K562 (cell line): ENCODE data around the gene MGP. TPM values are rescaled to one million over a fixed set of nuclear protein-coding genes. Genes with fewer than 3 reads are reported as not detected.

ENCODE experiments used
- ARHGAP35 ChIP-seq: fragments of 450-650 bp; IDR thresholded peaks from 2 replicates; pipeline ENCODE4 v1.6.1; 2018; ENCODE audit not compliant: partially characterized antibody
- CHCHD3 ChIP-seq: fragments of 250-450 bp; sonication (Bioruptor Pico); IDR thresholded peaks from 2 replicates; pipeline ENCODE4 v2.1.2; 2022; ENCODE audit warnings: mild to moderate bottlenecking
- CREB3L1 ChIP-seq: fragments of 450-650 bp; IDR thresholded peaks from 2 replicates; pipeline ENCODE4 v1.6.1; 2014; ENCODE audit warnings: low read depth, mild to moderate bottlenecking, moderate library complexity, borderline replicate concordance
- ELF4 ChIP-seq: fragments of 450-650 bp; formaldehyde crosslinking; IDR thresholded peaks from 2 replicates; pipeline ENCODE4 v1.4.0; 2022; ENCODE audit warnings: missing genetic modification characterization
- FOXA1 ChIP-seq: fragments of 450-650 bp; IDR thresholded peaks from 2 replicates; pipeline ENCODE4 v1.6.1; 2016; ENCODE audit warnings: mild to moderate bottlenecking, borderline replicate concordance
- FUS ChIP-seq: fragments of 200-400 bp; formaldehyde crosslinking; optimal IDR thresholded peaks from 2 replicates; pipeline ENCODE3; 2017; ENCODE audit warnings: low read depth, low read length
- GTF2E2 ChIP-seq: fragments of 200-800 bp; sonication (Bioruptor generic); IDR thresholded peaks from 2 replicates; pipeline ENCODE4 v1.6.1; 2016; ENCODE audit warnings: missing genetic modification characterization, missing compliant biosample characterization
- GTF3C2 ChIP-seq: IDR thresholded peaks from 3 replicates; pipeline ENCODE4 v1.6.1; 2011; ENCODE audit warnings: borderline replicate concordance, mild to moderate bottlenecking, moderate library complexity; ENCODE audit not compliant: insufficient read length; ENCODE audit errors: extremely low read depth
- HBP1 ChIP-seq: fragments of 450-650 bp; formaldehyde crosslinking; IDR thresholded peaks from 2 replicates; pipeline ENCODE4 v1.4.0; 2022; ENCODE audit warnings: missing genetic modification characterization
- HDAC6 ChIP-seq: IDR thresholded peaks from 2 replicates; pipeline ENCODE4 v1.6.1; 2012; ENCODE audit warnings: low read depth, mild to moderate bottlenecking, control low read depth, inconsistent platforms, low read length, moderate library complexity
- HINFP ChIP-seq: fragments of 450-650 bp; conservative IDR thresholded peaks from 2 replicates; pipeline ENCODE4 v1.6.1; 2016; ENCODE audit warnings: missing genetic modification characterization, low read depth, mild to moderate bottlenecking, control low read depth, missing compliant biosample characterization
- NFXL1 ChIP-seq: fragments of 450-650 bp; formaldehyde crosslinking; IDR thresholded peaks from 2 replicates; pipeline ENCODE4 v1.4.0; 2021; ENCODE audit warnings: mild to moderate bottlenecking
- RNF219 ChIP-seq: fragments of 250-450 bp; sonication (Bioruptor Pico); IDR thresholded peaks from 2 replicates; pipeline ENCODE4 v1.5.0; 2022; ENCODE audit warnings: mild to moderate bottlenecking
- SPI1 ChIP-seq: IDR thresholded peaks from 2 replicates; pipeline ENCODE4 v1.6.1; 2011; ENCODE audit warnings: low read depth, low read length, control low read depth, borderline replicate concordance
- TCF7 ChIP-seq: sonication (generic); IDR thresholded peaks from 2 replicates; pipeline ENCODE4 v1.6.1; 2016; ENCODE audit warnings: antibody characterized with exemption, borderline replicate concordance
- ZNF165 ChIP-seq: fragments of 250-450 bp; sonication (Bioruptor Pico); IDR thresholded peaks from 2 replicates; pipeline ENCODE4 v1.4.0; 2020; ENCODE audit warnings: borderline replicate concordance
- ZNF217 ChIP-seq: sonication (generic); formaldehyde crosslinking; IDR thresholded peaks from 2 replicates; pipeline ENCODE4 v1.8.0; 2022; ENCODE audit warnings: mild to moderate bottlenecking, missing genetic modification reagents
- ZNF324 ChIP-seq: fragments of 250-450 bp; sonication (Bioruptor Pico); IDR thresholded peaks from 2 replicates; pipeline ENCODE4 v1.4.0; 2020; ENCODE audit warnings: mild to moderate bottlenecking
- polyA plus RNA-seq, 8 experiments: library from polyadenylated mRNA; depleted of rRNA in 4 of 8; stranded (reverse) in 5 of 8; unstranded in 3 of 8; fragments of >200 nt; fragmentation: Nextera tagmentation in 2 of 8; fragmentation: Illumina TruSeq in 1 of 8; extraction: Ambion mirVana in 2 of 8; extraction: Trizol in 1 of 8; gene quantifications; 2 replicates each; pipeline versions ENCODE4 v1.2.1 to v1.2.3, GENCODE V29; 2011 to 2014; ENCODE audit warnings: inconsistent platforms in 1 of 8, missing spikeins in 1 of 8
- total RNA-seq, 7 experiments: library from RNA; depleted of rRNA in 6 of 7; stranded (reverse); fragments of >200 nt in 6 of 7; fragmentation: Illumina TruSeq in 2 of 7; extraction: Trizol in 2 of 7; gene quantifications; 2 replicates each; pipeline versions ENCODE4 v1.2.1 to v1.2.3, GENCODE V29; 2011 to 2021; ENCODE audit warnings: low replicate concordance in 1 of 7

Gene MGP
- total and polyA plus RNA-seq, 9 of the 15 experiments (the other 6 are each of a cell fraction or from before 2014, with no cell fraction given) = 1.2 TPM; not detected in 8

- no peak for TF ChIP-seq RNF219 (CRISPR knock-in tag)
- no peak for TF ChIP-seq GTF3C2
- no peak for TF ChIP-seq HINFP (tag)
- no peak for TF ChIP-seq CREB3L1
- TF ChIP-seq SPI1 = peak; percentile 49; the same call in 1 of the 2 replicates
- no peak for TF ChIP-seq ZNF324 (CRISPR knock-in tag)
- TF ChIP-seq TCF7 = no peak
- peak; percentile 96 for TF ChIP-seq ELF4
- no peak for TF ChIP-seq ZNF217 (CRISPR knock-in tag)
- TF ChIP-seq GTF2E2 (tag) = peak; percentile 56; the same call in 1 of the 2 replicates
- no peak for TF ChIP-seq ZNF165 (CRISPR knock-in tag)
- no peak for TF ChIP-seq FOXA1
- no peak for TF ChIP-seq NFXL1 (CRISPR knock-in tag)
- TF ChIP-seq HDAC6 = no peak
- peak; percentile 99 for TF ChIP-seq HBP1
- no peak for TF ChIP-seq ARHGAP35
- TF ChIP-seq CHCHD3 (CRISPR knock-in tag) = no peak
- TF ChIP-seq FUS = no peak
Observed at GRCh38 chr12:14923944-14924343, 38.3 kb upstream of the MGP start (continued).
